ENCODE data around the gene NTF3. TPM values are rescaled to one million over a fixed set of nuclear protein-coding genes. Genes with fewer than 3 reads are reported as not detected.

NTF3 gene
- total and polyA plus RNA-seq, 2 of the 8 experiments (the other 6 are each of a cell fraction or from before 2014, with no cell fraction given): 1.4 to 2.3 TPM

DNA sequence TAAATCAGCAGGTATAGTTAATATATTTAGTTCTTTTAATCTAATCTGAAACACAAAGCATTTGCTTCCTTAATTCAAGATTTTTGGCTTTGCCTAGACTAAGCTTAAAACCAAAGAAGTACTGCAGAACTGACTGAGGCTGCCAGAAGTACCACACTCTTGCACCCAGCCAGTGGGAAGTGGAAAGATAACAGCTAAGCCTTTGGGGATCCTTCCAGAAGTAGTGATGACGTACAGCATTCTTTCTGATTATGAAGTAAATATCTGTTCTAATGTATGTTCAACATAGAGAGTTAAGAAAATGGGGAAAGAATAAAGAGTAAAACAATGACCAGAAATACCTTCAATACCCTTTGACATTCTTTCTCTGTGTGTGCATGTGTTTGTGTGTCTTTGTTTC is 19.3 kb downstream of the NTF3 start:
- no peak for DNase-seq (ENCODE audit: low read depth in 1 of 2, low spot score in 2 of 2)
- ChIA-PET CTCF (ENCODE audit: partially characterized antibody) (interaction anchor here (1.0 to 1.4 kb wide), 4 partner anchors 8 to 346 kb away, joined by 3 to 6 read pairs (median 3); no protein-coding TSS in a partner anchor), POLR2A (ENCODE audit: partially characterized antibody) (interaction anchor here (0.7 kb wide), 1 partner anchor 764 kb away, joined by 3 read pairs; no protein-coding TSS in a partner anchor)
- 78% methylated on average over 1 of the region's 1 CpG; no CpG with 5 or more reads in 1 of the 2 experiments for WGBS, 2 experiments (ENCODE audit: extremely low coverage in 1 of 2, insufficient coverage in 1 of 2, insufficient read length in 1 of 2, insufficient replicate concordance in 2 of 2, low coverage in 1 of 2, low lambda C conversion rate in 2 of 2, missing lambda C conversion rate in 1 of 2)
- no peak overlapping the region for H2BK5ac ChIP-seq (ENCODE audit: low read depth, low read length)
- H2BK12ac ChIP-seq (ENCODE audit: low read depth, low read length): no peak overlapping the region
- H3K27ac ChIP-seq (ENCODE audit: low read depth, low read length): no peak overlapping the region
- H3K79me2 ChIP-seq (ENCODE audit: control insufficient read depth in 1 of 2, insufficient read depth in 2 of 2, low read length in 2 of 2): no peaks in the 10 kb centered on the region
- no peak overlapping the region for H3K14ac ChIP-seq (ENCODE audit: insufficient read length)
- no peaks in the 10 kb centered on the region; a peak in 2 of 7 replicates for H3K27me3 ChIP-seq (replicated peaks in 1 of 4; ENCODE audit: control insufficient read depth in 3 of 4, extremely low read depth in 1 of 4, insufficient read depth in 3 of 4, low read length in 3 of 4)
- H2AFZ ChIP-seq (ENCODE audit: low read length): no peak overlapping the region
- TF ChIP-seq POLR2AphosphoS5 (IDR thresholded peaks at IDR 0.05; ENCODE audit: low read depth, low read length): no peak
- no peak for TF ChIP-seq FOSL1 (IDR thresholded peaks at IDR 0.05; ENCODE audit: insufficient read depth, low read depth, low read length)
- TF ChIP-seq CBX5 (IDR thresholded peaks at IDR 0.05; ENCODE audit: low read depth, low read length): no peak
- no peak for TF ChIP-seq TAF1 (IDR thresholded peaks at IDR 0.05; ENCODE audit: low read depth, low read length)
- no peak for TF ChIP-seq EZH2 (IDR thresholded peaks at IDR 0.05; ENCODE audit: low read depth, low read length, severe bottlenecking)
- TF ChIP-seq SRF (IDR thresholded peaks at IDR 0.05; ENCODE audit: low read depth, low read length): no peak
- TF ChIP-seq TCF12 (IDR thresholded peaks at IDR 0.05; ENCODE audit: low read depth, low read length): no peak
- TF ChIP-seq TBP (IDR thresholded peaks at IDR 0.05; ENCODE audit: low read depth, low read length): no peak
- no peak for TF ChIP-seq CREB1 (IDR thresholded peaks at IDR 0.05)
- no peak for TF ChIP-seq HDAC6 (IDR thresholded peaks at IDR 0.05; ENCODE audit: low read depth, low read length)
- TF ChIP-seq MAFK (IDR thresholded peaks at IDR 0.05; ENCODE audit: low read depth, low read length): no peak
- no peak for TF ChIP-seq RFX5 (IDR thresholded peaks at IDR 0.05; ENCODE audit: borderline replicate concordance, low read depth, low read length)
- no peak for TF ChIP-seq ZNF274 (IDR thresholded peaks at IDR 0.05; ENCODE audit: borderline replicate concordance, extremely low read depth, low read length)
- TF ChIP-seq CHD1 (IDR thresholded peaks at IDR 0.05; ENCODE audit: low read depth, low read length): no peak
- no peaks in the 10 kb centered on the region for H4K20me1 ChIP-seq (replicated peaks in 1 of 2; ENCODE audit: control insufficient read depth in 1 of 2, insufficient read depth in 2 of 2, low read length in 2 of 2)
- no peaks in the 10 kb centered on the region for H3K79me1 ChIP-seq (ENCODE audit: low read depth, low read length)
- no peak overlapping the region for H2BK20ac ChIP-seq (ENCODE audit: low read length)
- no peak overlapping the region for H3K4me2 ChIP-seq (ENCODE audit: insufficient read depth in 1 of 2, low read depth in 2 of 2, low read length in 2 of 2)
- no peak overlapping the region for H3K18ac ChIP-seq (ENCODE audit: extremely low read depth, low read length)
- no peak overlapping the region for H4K91ac ChIP-seq (replicated peaks; ENCODE audit: insufficient read length, low read length)
- no peaks in the 10 kb centered on the region; a peak in 1 of 8 replicates for H3K36me3 ChIP-seq (ENCODE audit: control insufficient read depth in 2 of 4, insufficient read depth in 4 of 4, low read length in 3 of 4)
- no peak overlapping the region for H4K8ac ChIP-seq (ENCODE audit: extremely low read depth, insufficient read depth, low read length)
- H4K5ac ChIP-seq (ENCODE audit: insufficient read length, low read depth, low read length): no peak overlapping the region
- no peak overlapping the region for H2BK15ac ChIP-seq (ENCODE audit: low read length)
- H3K9ac ChIP-seq (replicated peaks in 1 of 4; ENCODE audit: extremely low read depth in 1 of 4, low read depth in 3 of 4, low read length in 3 of 4): no peak overlapping the region
- no peak overlapping the region for H2AK5ac ChIP-seq (ENCODE audit: low read depth, low read length)
- no peaks in the 10 kb centered on the region for H3K9me3 ChIP-seq (ENCODE audit: insufficient read depth in 2 of 2, low read depth in 1 of 2, low read length in 1 of 2)
- H3K4me3 ChIP-seq (ENCODE audit: extremely low read depth in 1 of 4, insufficient read depth in 2 of 4, low read depth in 3 of 4, low read length in 4 of 4): no peak overlapping the region
- FAIRE-seq: no peak
- H3K23ac ChIP-seq (ENCODE audit: insufficient read length): no peak overlapping the region
- H2BK120ac ChIP-seq (replicated peaks; ENCODE audit: low read depth, low read length): no peak overlapping the region
- no peaks in the 10 kb centered on the region; a peak in 1 of 7 replicates for H3K4me1 ChIP-seq (replicated peaks in 1 of 4; ENCODE audit: control insufficient read depth in 3 of 4, insufficient read depth in 4 of 4, low read length in 3 of 4)
- no peaks in the 10 kb centered on the region for H3K23me2 ChIP-seq (ENCODE audit: low read depth, low read length)
- no peak overlapping the region for H3K56ac ChIP-seq (replicated peaks; ENCODE audit: insufficient read length, low read depth, low read length)
- H3K4ac ChIP-seq (replicated peaks; ENCODE audit: insufficient read length, low read depth, low read length): no peak overlapping the region
